ENCODE data around the gene RBM14. TPM values are rescaled to one million over a fixed set of nuclear protein-coding genes. Genes with fewer than 3 reads are reported as not detected.

Gene RBM14
- total and polyA plus RNA-seq, 3 experiments from 2014 or later, result 87.9 to 165 (median 152) TPM

Other genes with a start within 250 kb of the RBM14 start
- 1 to 10 TPM; 7.9 to 8.5 TPM for gene SLC29A2, start 244.9 kb upstream of the RBM14 start, total RNA-seq
- 1.9 TPM for gene SLC29A2, start 244.9 kb upstream of the RBM14 start, polyA plus RNA-seq
- not detected for gene NPAS4, start 195.6 kb upstream of the RBM14 start, total RNA-seq
- not detected for gene NPAS4, start 195.6 kb upstream of the RBM14 start, polyA plus RNA-seq
- gene MRPL11, start 177.8 kb upstream of the RBM14 start, total RNA-seq, result 100 to 1,000 TPM; 148 to 152 TPM
- 86.9 TPM for gene MRPL11, start 177.8 kb upstream of the RBM14 start, polyA plus RNA-seq
- 1 to 10 TPM; 5.3 to 6.6 TPM for gene PELI3, start 149.7 kb upstream of the RBM14 start, total RNA-seq
- 7.0 TPM for gene PELI3, start 149.7 kb upstream of the RBM14 start, polyA plus RNA-seq
- 10 to 100 TPM; 67.7 to 80.1 TPM for gene DPP3, start 136.2 kb upstream of the RBM14 start, total RNA-seq
- 32.5 TPM for gene DPP3, start 136.2 kb upstream of the RBM14 start, polyA plus RNA-seq
- 10 to 100 TPM; 17.7 to 21.2 TPM for gene BBS1, start 106.0 kb upstream of the RBM14 start, total RNA-seq
- 15.6 TPM for gene BBS1, start 106.0 kb upstream of the RBM14 start, polyA plus RNA-seq
- gene ZDHHC24, start 70.6 kb upstream of the RBM14 start, total RNA-seq, result 10 to 100 TPM; 16.6 to 17.1 TPM
- gene ZDHHC24, start 70.6 kb upstream of the RBM14 start, polyA plus RNA-seq, result 21.5 TPM
- under 1 TPM; 0.31 to 0.33 TPM for gene ACTN3, start 69.7 kb upstream of the RBM14 start, total RNA-seq
- gene ACTN3, start 69.7 kb upstream of the RBM14 start, polyA plus RNA-seq, result not detected
- 1 to 10 TPM; 5.6 to 6.0 TPM for gene CTSF, start 48.0 kb upstream of the RBM14 start, total RNA-seq
- 20.6 TPM for gene CTSF, start 48.0 kb upstream of the RBM14 start, polyA plus RNA-seq
- under 1 TPM; 0.20 to 0.27 TPM for gene CCDC87, start 23.6 kb upstream of the RBM14 start, total RNA-seq
- not detected for gene CCDC87, start 23.6 kb upstream of the RBM14 start, polyA plus RNA-seq
- gene CCS, start 23.4 kb upstream of the RBM14 start, total RNA-seq, result 10 to 100 TPM; 24.1 to 25.7 TPM
- 41.1 TPM for gene CCS, start 23.4 kb upstream of the RBM14 start, polyA plus RNA-seq
- gene RBM4, start 22.1 kb downstream of the RBM14 start, total RNA-seq, result 100 to 1,000 TPM; 115 to 124 TPM
- 224 TPM for gene RBM4, start 22.1 kb downstream of the RBM14 start, polyA plus RNA-seq
- gene RBM4B, start 61.3 kb downstream of the RBM14 start, total RNA-seq, result 10 to 100 TPM; 19.5 to 20.0 TPM
- 13.1 TPM for gene RBM4B, start 61.3 kb downstream of the RBM14 start, polyA plus RNA-seq
- gene SPTBN2, start 112.6 kb downstream of the RBM14 start, total RNA-seq, result under 1 TPM; 0.81 to 0.84 TPM
- not detected for gene SPTBN2, start 112.6 kb downstream of the RBM14 start, polyA plus RNA-seq
- 10 to 100 TPM; 34.1 to 41.2 TPM for gene RCE1, start 226.8 kb downstream of the RBM14 start, total RNA-seq
- gene RCE1, start 226.8 kb downstream of the RBM14 start, polyA plus RNA-seq, result 32.8 TPM
- 10 to 100 TPM; 35.5 to 42.8 TPM for gene LRFN4, start 240.4 kb downstream of the RBM14 start, total RNA-seq
- gene LRFN4, start 240.4 kb downstream of the RBM14 start, polyA plus RNA-seq, result 2.2 TPM

Data from CD8-positive, alpha-beta memory T cell (primary cell).